Cardiac septum (tissue), 1 donor: ENCODE results near the gene FAM204A. TPM values are rescaled to one million over a fixed set of nuclear protein-coding genes. Genes with fewer than 3 reads are reported as not detected.

Source experiments
- DNase-seq: peaks from one replicate; pipeline ENCODE4 v3.0.0-alpha.2; 2020; ENCODE audit warnings: low spot score
- intact Hi-C: fragments of 100-400 bp; cut with DNase I; formaldehyde crosslinking; loops from one replicate; pipeline ENCODE4 v1.14.0; 2022
- total RNA-seq: library from RNA; stranded (reverse); fragmentation: NEBNext Ultra II Directional; extraction: Animal tissue kit (Norgen Biotek cat#: 25700); gene quantifications from one replicate; pipeline ENCODE4 v1.2.1, GENCODE V29; 2021
- donor health status: DM: no; HTN: no; CAD: no.

The FAM204A gene
- total RNA-seq, 1 donor from 2014 or later = 62.7 TPM

DNA sequence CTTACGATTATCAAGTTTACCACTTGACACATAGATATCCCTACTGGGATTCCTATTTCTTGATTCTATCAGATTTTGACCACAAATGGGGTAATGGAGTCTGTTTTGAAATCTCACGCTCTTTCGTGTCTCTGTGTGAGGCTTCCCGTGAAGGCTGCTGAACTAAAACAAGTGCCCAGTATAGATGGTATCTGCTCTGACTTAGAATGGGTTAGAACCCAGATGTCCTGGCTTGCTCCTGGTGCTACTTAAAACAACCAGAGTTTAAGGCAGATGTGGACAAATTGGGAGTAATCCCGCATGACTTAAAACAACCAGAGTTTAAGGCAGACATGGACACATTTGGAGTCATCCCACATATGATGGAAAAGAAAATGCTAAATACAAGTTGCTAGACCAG is 85.9 kb downstream of the FAM204A start:
- intact Hi-C loops = no loop called here
- DNase-seq = no peak

DNA sequence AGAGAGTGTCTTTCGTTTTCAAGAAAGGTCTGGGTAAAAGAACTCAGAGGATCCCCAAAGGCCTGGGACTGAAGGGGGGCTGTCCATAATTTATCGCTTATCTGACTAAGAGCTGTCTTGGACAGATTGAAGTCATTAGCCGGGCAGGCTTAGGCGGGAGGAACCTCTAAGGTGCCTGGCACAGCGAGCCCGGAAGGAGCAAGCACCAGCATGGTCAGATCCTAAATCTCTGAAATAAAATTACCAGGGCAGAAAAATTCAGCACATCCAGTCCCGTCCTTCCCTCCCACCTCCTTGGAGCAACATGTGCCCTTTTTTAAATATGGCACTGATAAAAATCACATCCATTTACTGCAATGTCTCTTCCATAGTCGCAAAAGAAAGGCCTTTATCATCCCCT is 86.8 kb downstream of the FAM204A start:
- DNase-seq = no peak
- intact Hi-C loops = no loop called here

DNA sequence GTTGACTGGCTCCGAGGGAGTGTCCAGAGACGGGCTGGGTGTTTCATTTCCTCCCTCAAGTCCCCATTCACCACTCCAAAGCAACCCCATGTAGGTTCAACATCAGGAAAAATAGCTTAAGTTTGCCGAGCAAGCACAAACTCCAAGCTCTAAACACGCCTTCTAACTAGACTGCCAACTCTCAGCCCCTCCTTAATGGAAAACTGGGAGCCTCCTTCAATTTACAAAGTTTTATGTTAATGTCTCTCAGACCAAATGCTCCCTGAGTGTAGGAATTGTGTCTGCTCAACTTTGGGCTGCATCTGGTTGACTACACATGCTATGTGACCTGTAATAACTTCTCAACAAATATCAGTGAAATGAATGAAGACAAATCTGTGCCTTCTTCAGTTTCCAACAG is 87.5 kb downstream of the FAM204A start:
- intact Hi-C loops = no loop called here
- no peak for DNase-seq

- no peak for DNase-seq
- intact Hi-C loops = no loop called here
Measured at GRCh38 chr10:118253397-118253796, 88.7 kb downstream of the FAM204A start.

- no peak for DNase-seq
- intact Hi-C loops = no loop called here
Measured at GRCh38 chr10:118251791-118252190, 90.3 kb downstream of the FAM204A start.

DNA sequence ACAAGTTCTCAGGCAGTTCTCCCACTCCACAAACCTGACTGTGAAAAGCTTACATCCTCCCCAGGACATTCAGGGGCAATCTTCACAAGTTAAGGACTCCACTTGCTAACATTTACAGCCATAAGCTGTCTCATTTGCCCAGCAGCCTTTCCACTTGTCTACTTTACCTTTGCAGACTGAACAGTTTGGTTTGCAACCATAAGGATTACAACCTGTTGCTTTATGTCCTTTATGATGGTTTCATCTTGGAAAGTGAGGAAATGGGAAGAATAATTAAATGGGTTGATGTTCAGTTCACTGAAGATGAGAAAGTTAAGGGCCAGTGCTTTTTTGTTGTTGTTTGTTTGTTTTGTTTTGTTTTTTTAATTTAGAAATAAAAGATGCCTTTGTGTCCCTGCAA is 92.4 kb downstream of the FAM204A start:
- intact Hi-C loops = no loop called here
- DNase-seq = no peak
